Adrenal gland (tissue), 12 donors: ENCODE data around the gene TP53I11. TPM values are rescaled to one million over a fixed set of nuclear protein-coding genes. Genes with fewer than 3 reads are reported as not detected.

Experiments
- DNase-seq, 7 donors: peaks; one replicate each; pipeline ENCODE4 v3.0.0-alpha.2; 2019 to 2020
- H3K27ac ChIP-seq, 5 donors: fragments of 200-600 bp; sonication (generic) in 4 of 5; 1 replicate in 3 of 5; 2 replicates in 2 of 5; pipeline versions ENCODE4 v1.5.1 to v1.8.0; 2016 to 2020; ENCODE audit warnings: mild to moderate bottlenecking in 1 of 5
- H3K27me3 ChIP-seq: fragments of 200-600 bp; 2 replicates; pipeline ENCODE4 v1.8.0; 2021
- H3K36me3 ChIP-seq, 2 donors: fragments of 200-600 bp; replicated peaks in 1 of 2; 1 replicate in 1 of 2; 2 replicates in 1 of 2; pipeline versions ENCODE4 v1.5.1 to v1.8.0; 2018 to 2022
- H3K4me1 ChIP-seq, 2 donors: fragments of 200-600 bp; replicated peaks in 1 of 2; 1 replicate in 1 of 2; 2 replicates in 1 of 2; pipeline versions ENCODE4 v1.5.1 to v1.8.0; 2018 to 2021
- H3K4me3 ChIP-seq, 4 donors: fragments of 200-600 bp; sonication (generic) in 3 of 4; one replicate each; pipeline ENCODE4 v1.5.1; 2016 to 2018
- H3K9me3 ChIP-seq, 3 donors: fragments of 200-600 bp; sonication (generic) in 1 of 3; replicated peaks in 1 of 3; 1 replicate in 2 of 3; 2 replicates in 1 of 3; pipeline versions ENCODE4 v1.5.1 to v1.8.0; 2016 to 2021
- POLR2A ChIP-seq, 2 donors: fragments of 450-650 bp; IDR thresholded peaks; one replicate each; pipeline ENCODE4 v1.6.1; 2017; ENCODE audit warnings: antibody characterized with exemption in 2 of 2, mild to moderate bottlenecking in 2 of 2, moderate library complexity in 1 of 2
- WGBS, 4 donors: extraction: QIAGEN DNeasy Blood & Tissue Kit in 2 of 4; methylation state at CpG; one replicate each; pipeline versions ENCODE4 v1.1.5 to v1.1.7; 2013 to 2017; 5-methylcytosine and 5-hydroxymethylcytosine counted together
- intact Hi-C, 2 donors: fragments of 100-400 bp; cut with DNase I; formaldehyde crosslinking; loops; one replicate each; pipeline versions ENCODE4 v1.14.1 to v1.15.0; 2022 to 2023
- polyA plus RNA-seq, 3 donors: library from polyadenylated mRNA; stranded (reverse); fragments of 200-250 nt in 2 of 3; fragments of 350-450 nt in 1 of 3; fragmentation: Illumina TruSeq in 1 of 3; extraction: RNeasy Lipid Tissue Mini Kit (QIAGEN cat#74804) in 1 of 3; gene quantifications; one replicate each; pipeline ENCODE4 v1.2.3, GENCODE V29; 2013 to 2014
- total RNA-seq, 9 donors: library from RNA; depleted of rRNA in 4 of 9; stranded (reverse); fragments of >200 nt in 4 of 9; fragments of 120-200 nt in 1 of 9; fragmentation: NEBNext Ultra II Directional in 1 of 9; extraction: Animal tissue kit (Norgen Biotek cat#: 25700) in 1 of 9; gene quantifications; one replicate each; pipeline versions ENCODE4 v1.1.0 to v1.2.4, GENCODE V29; 2013 to 2023
- TF ChIP-seq, protein P1 (sequence below), 6 experiments: fragments of 450-650 bp in 4 of 6; fragments of 200-600 bp in 2 of 6; sonication (generic) in 1 of 6; IDR thresholded peaks; 1 replicate in 5 of 6; 2 replicates in 1 of 6; pipeline versions ENCODE4 v1.5.1 to v1.8.0; 2016 to 2021; ENCODE audit warnings: antibody characterized with exemption in 6 of 6, mild to moderate bottlenecking in 2 of 6, moderate library complexity in 1 of 6
- donor health status: healthy with polysubstance abuse.
- donor health status: Bipolar disorder and iron deficiency.
- donor health status: DM: yes; HTN: yes; CAD: no.
- donor health status: DM: no; HTN: no; CAD: no.
- donor health status: DM: no; HTN: no; CAD: no.
- donor health status: DM: yes; HTN: yes; CAD: no.

The TP53I11 gene
- total and polyA plus RNA-seq, 12 donors, result 3.5 to 55.7 (median 31.0) TPM

GRCh38 chr11:44885919-44886789 is 64.5 kb downstream of the TP53I11 start:
- 76 to 84% (median 78%) methylated on average over 11 to 13 of the region's 13 CpGs for WGBS, 4 donors
- H3K9me3 ChIP-seq, result no peaks in the 10 kb centered on the region

GRCh38 chr11:44885065-44885810 is 65.4 kb downstream of the TP53I11 start:
- Histone ChIP-seq H3K9me3 (no peaks in the 10 kb centered on the region), H3K36me3 (no peaks in the 10 kb centered on the region), H3K4me1 (peaks cover 0 to 15% of the 10 kb centered on the region in 2 donors), H3K4me3 (no peak overlapping the region), H3K27ac (no peak overlapping the region), H3K27me3 (no peaks in the 10 kb centered on the region)
- no peak for DNase-seq
- TF ChIP-seq, protein P1, sequence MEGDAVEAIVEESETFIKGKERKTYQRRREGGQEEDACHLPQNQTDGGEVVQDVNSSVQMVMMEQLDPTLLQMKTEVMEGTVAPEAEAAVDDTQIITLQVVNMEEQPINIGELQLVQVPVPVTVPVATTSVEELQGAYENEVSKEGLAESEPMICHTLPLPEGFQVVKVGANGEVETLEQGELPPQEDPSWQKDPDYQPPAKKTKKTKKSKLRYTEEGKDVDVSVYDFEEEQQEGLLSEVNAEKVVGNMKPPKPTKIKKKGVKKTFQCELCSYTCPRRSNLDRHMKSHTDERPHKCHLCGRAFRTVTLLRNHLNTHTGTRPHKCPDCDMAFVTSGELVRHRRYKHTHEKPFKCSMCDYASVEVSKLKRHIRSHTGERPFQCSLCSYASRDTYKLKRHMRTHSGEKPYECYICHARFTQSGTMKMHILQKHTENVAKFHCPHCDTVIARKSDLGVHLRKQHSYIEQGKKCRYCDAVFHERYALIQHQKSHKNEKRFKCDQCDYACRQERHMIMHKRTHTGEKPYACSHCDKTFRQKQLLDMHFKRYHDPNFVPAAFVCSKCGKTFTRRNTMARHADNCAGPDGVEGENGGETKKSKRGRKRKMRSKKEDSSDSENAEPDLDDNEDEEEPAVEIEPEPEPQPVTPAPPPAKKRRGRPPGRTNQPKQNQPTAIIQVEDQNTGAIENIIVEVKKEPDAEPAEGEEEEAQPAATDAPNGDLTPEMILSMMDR (IDR thresholded peaks at IDR 0.05), result no peak
- no peak for TF ChIP-seq POLR2A (IDR thresholded peaks at IDR 0.05)
- 87 to 94% (median 90%) methylated on average over 12 of the region's 12 CpGs for WGBS, 4 donors
- intact Hi-C loops, result loop anchor here in 1 of 2 donors (5.0 kb wide), 1 partner anchor 158 kb away; the partner anchor contains the start of gene TSPAN18

More at GRCh38 chr11:44885919-44886789, 64.5 kb downstream of the TP53I11 start:
- Histone ChIP-seq H3K4me3 (no peak overlapping the region), H3K27me3 (no peaks in the 10 kb centered on the region), H3K27ac (peak overlapping the region in 1 of 5 donors; percentile 65), H3K4me1 (peaks cover 0 to 15% of the 10 kb centered on the region in 2 donors), H3K36me3 (no peaks in the 10 kb centered on the region)
- DNase-seq, result no peak
- TF ChIP-seq POLR2A (IDR thresholded peaks at IDR 0.05), result no peak
- TF ChIP-seq, protein P1 (IDR thresholded peaks at IDR 0.05), result no peak
- intact Hi-C loops, result loop anchor here in 1 of 2 donors (5.0 kb wide), 1 partner anchor 159 kb away; the partner anchor contains the start of gene TSPAN18

GRCh38 chr11:44884056-44884455 is 66.6 kb downstream of the TP53I11 start:
- Histone ChIP-seq H3K9me3 (no peaks in the 10 kb centered on the region), H3K4me1 (peaks cover 0 to 15% of the 10 kb centered on the region in 2 donors), H3K27ac (no peak overlapping the region), H3K4me3 (no peak overlapping the region), H3K36me3 (no peaks in the 10 kb centered on the region), H3K27me3 (no peaks in the 10 kb centered on the region)
- WGBS, 4 donors, result 54 to 74% (median 64%) methylated on average over 5 to 6 of the region's 6 CpGs
- no peak for TF ChIP-seq POLR2A (IDR thresholded peaks at IDR 0.05)
- TF ChIP-seq, protein P1 (IDR thresholded peaks at IDR 0.05), result no peak
- intact Hi-C loops, result no loop called here
- no peak for DNase-seq

DNA sequence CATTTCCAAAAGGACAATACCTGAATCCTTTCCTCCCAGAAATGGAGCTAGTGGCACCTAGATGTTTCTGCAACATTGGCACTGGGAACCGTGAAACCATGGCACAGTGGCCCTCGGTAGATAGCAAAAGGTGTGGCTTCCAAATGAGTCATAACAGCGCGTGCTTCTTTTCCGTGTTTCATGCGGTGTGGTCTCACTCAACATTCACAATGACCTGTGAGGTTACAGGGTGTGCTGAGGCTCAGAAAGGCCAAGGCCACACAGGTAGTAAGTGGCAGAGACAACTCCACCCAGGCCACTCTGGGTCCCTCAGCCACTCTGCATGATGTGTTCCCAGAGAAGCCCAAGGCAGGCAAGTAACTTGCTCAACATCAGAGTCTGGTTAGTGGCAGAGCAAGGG is 67.4 kb downstream of the TP53I11 start:
- intact Hi-C loops, result no loop called here
- Histone ChIP-seq H3K4me1 (peaks cover 0 to 15% of the 10 kb centered on the region in 2 donors), H3K36me3 (no peaks in the 10 kb centered on the region), H3K4me3 (no peak overlapping the region), H3K27ac (no peak overlapping the region), H3K27me3 (no peaks in the 10 kb centered on the region), H3K9me3 (no peaks in the 10 kb centered on the region)
- TF ChIP-seq, protein P1 (IDR thresholded peaks at IDR 0.05), result no peak
- no peak for TF ChIP-seq POLR2A (IDR thresholded peaks at IDR 0.05)
- DNase-seq, result peak in 2 of 7 donors; percentile 40 to 45
- WGBS, 4 donors, result 47 to 83% (median 62%) methylated on average over 4 to 6 of the region's 6 CpGs
